KOPT-K1 (cell line): Measurements from ENCODE around the gene DCAF10.
"Not testable (repeated sequence)": the region's sequence is repeated elsewhere in the genome, so short reads cannot be mapped to it uniquely, and the experiment has no call there.

Experiments used
- H3K27ac ChIP-seq: fragments of 200-600 bp; sonication (generic); 2 replicates; pipeline ENCODE4 v1.5.1; 2016; ENCODE audit warnings: antibody characterized with exemption, mild to moderate bottlenecking, low read depth, low read length; ENCODE audit not compliant: poor library complexity, severe bottlenecking
- H3K36me3 ChIP-seq: fragments of 200-600 bp; sonication (generic); 2 replicates; pipeline ENCODE4 v1.5.1; 2017; ENCODE audit warnings: antibody characterized with exemption, mild to moderate bottlenecking, low read length, moderate library complexity; ENCODE audit not compliant: insufficient read depth
- H3K9me3 ChIP-seq: fragments of 200-600 bp; sonication (generic); 2 replicates; pipeline ENCODE4 v1.5.1; 2017; ENCODE audit warnings: antibody characterized with exemption, low read length, mild to moderate bottlenecking; ENCODE audit not compliant: insufficient read depth, poor library complexity, severe bottlenecking

DCAF10 gene

DNA sequence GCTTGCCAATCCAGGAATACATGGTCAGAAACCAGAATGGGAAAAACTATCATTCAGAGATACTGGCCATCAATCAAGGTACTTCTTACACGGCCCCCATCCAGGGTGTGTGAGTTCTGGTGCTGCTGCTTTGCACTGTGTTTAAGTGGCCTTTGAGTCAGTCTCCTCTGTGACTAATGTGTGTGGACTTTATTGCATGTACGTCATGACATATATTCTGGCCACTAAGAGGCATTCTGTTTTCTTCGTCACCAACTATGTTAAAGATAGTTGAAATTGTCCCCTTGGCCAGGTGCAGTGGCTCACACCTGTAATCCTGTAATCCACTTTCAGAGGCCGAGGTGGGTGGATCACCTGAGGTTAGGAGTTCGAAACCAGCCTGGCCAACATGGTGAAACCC, 24.3 kb upstream of the DCAF10 start:
- Histone ChIP-seq H3K27ac (no peak overlapping the region), H3K36me3 (peaks cover 98% of the 10 kb centered on the region), H3K9me3 (no peaks in the 10 kb centered on the region)

DNA sequence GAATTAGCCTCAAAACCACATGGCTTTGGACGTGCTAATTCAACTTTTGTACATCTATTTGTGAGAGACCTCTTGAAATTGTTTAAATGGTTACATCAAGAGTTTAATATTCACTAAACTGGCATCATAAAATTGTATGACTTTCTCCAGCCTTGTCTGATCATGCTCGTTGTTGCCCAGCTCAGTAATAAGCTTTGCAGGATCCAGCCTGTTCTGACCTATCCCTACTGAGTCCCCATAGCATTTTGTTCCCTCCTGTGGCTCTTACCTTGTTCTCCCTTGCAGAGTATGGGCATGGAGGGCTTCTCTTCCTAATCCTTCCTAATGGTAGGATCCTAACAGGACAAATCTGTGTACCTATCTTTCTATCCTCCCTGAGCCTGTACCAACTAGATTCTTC, 22.1 kb upstream of the DCAF10 start:
- H3K36me3 ChIP-seq, result peaks cover 99% of the 10 kb centered on the region
- H3K27ac ChIP-seq, result no peak overlapping the region

DNA sequence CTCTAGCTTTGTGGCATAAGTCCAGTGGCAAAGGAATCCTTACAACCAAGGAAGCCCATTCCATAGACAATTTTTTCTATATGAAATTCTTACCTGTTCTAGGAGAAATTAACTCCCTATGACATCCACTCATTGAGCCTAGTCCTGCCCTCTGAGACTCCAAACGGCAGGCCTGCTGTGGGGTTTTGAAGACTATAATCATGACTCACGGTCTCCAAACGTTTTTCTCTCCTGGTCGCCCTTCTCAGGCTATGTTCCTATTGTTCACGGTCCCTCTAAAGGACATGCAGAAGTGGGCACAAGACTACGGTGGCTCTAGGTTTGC, 16.3 kb upstream of the DCAF10 start:
- peaks cover 43% of the 10 kb centered on the region for H3K36me3 ChIP-seq
- H3K27ac ChIP-seq, result peak overlapping the region; percentile 75
- no peaks in the 10 kb centered on the region for H3K9me3 ChIP-seq

More for the DNA sequence above, 22.1 kb upstream of the DCAF10 start:
- no peaks in the 10 kb centered on the region for H3K9me3 ChIP-seq

DNA sequence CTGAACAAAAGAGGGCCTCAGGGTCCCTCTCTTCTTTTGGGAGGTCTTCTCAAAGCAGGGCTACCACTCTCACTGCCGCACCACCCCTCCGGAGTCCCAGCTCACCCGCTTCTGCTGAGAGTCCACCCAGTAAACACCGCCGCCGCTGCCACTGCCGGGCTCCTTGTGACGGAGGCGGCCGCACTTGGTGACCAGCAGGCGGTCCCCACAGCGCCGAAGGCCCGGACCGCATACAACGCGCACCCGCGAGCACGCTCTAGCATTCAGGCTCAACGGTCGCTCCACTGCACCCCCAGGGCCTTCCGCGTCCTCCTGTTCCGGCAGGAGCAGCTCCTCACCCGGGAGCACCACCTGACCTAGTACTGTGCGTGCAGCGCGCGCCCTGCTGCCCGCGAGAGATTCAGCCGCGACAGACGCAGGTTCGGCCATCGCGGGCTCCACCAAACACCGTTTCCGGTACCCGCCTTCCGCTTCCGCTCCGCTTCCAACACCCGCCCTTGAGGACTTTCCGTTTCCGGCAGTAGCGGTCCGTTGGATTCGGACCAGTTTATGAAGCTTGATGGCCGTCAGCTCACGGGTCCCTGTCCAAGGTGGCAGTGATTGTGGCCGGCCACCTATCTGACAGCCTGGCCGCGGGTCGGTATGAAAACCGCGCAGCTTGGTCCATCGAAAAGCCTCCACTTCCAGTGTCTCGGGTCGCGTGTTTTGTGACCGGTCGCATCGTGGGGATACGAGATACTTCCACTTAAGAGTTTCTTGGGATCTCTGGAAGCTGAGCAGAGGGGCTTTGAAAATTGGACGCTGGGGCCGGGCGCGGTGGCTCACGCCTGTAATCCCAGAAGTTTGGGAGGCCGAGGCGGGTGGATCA, 15.7 kb upstream of the DCAF10 start, which contains the start of gene EXOSC3:
Gene EXOSC3 (minus strand): TSS at position 449 of the 868 bp plus-strand sequence. CDS start 20 bp downstream, at position 429.
- Histone ChIP-seq H3K27ac (peak within 1 kb of the TSS; percentile 75), H3K9me3 (no peaks in the 10 kb centered on the region), H3K36me3 (peaks cover 37% of the 10 kb centered on the region)

DNA sequence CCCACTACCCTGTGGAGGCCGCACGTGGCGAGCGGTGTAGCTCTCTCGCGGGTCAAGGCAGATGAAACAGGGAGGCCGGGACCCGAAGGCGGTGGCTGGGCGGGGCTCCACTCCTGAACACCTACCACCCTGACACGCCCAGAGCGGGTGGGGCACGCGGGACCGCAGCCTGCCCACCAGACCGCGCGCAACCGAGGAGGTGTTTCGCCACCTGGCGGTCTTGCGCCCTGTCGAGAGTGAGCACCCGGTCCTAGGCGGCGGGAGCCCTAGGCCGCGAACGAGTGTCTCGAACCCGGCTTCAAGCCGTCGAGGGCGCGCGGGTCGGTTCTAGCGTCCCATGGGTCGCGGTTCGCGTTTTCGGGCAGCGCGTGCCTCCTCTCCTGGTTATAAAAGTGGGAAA, 13.5 kb upstream of the DCAF10 start:
- Histone ChIP-seq H3K36me3 (peaks cover 15% of the 10 kb centered on the region), H3K9me3 (no peaks in the 10 kb centered on the region), H3K27ac (no peak overlapping the region)

DNA sequence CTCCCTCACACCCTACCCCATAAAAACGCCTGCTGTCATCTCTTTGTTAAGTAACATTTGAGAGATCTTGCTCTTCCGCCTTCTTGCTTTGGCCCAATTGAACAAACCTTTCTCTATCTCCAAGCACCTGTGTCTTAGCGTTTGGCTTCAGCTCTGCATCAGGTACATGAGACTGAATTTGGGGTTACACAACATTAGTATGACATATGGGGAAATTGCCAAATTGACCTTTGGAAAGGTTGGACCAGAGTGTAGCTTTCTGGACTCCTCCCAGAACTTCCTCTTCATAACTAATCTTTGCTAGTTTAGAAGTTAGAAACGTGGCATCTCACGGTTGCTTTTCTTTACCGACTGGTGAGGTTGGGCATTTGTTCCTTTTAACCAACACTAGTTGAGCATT, 12.3 kb upstream of the DCAF10 start:
- peaks cover 2% of the 10 kb centered on the region for H3K36me3 ChIP-seq
- H3K9me3 ChIP-seq, result no peaks in the 10 kb centered on the region
- H3K27ac ChIP-seq, result no peak overlapping the region

DNA sequence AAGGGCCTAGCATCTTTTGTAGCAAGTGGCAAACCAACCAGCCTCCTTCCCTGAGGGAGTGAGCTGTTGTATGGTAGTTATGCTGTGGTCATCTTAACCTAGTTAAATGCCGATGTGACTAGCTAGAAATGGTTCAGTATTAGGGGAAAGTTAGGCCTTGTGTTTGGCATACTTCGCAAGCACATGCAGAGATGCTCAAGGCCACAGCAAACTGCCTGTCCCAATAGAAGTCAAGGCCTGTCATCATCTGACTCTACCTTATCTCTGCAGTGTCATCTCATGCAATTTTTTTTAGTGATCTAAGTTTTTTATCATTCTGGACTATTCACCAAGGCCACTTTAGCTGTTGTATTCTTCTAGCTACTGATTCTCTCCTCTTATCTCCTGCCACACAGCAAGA, 10.5 kb upstream of the DCAF10 start:
- H3K9me3 ChIP-seq, result no peaks in the 10 kb centered on the region
- no peak overlapping the region for H3K27ac ChIP-seq
- H3K36me3 ChIP-seq, result no peaks in the 10 kb centered on the region

DNA sequence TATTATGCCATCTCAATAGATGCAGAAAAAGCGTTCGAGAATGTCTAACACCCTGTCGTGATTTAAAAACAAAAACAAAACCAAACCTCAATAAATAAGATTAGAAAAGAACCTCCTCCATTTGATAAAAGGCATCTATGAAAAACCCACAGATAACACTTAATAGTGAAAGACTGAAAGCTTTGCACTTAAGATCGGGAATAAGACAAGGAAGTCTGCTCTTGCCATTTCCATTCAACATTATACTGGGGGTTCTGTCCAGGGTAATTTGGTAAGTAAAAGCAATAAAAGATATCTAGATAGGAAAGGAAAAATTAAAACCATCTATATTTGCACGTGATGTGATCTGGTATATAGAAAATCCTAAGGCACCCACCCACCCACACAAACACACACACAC, 8.5 kb upstream of the DCAF10 start:
- no peaks in the 10 kb centered on the region for H3K36me3 ChIP-seq
- H3K27ac ChIP-seq, result no peak overlapping the region
- H3K9me3 ChIP-seq, result no peaks in the 10 kb centered on the region

DNA sequence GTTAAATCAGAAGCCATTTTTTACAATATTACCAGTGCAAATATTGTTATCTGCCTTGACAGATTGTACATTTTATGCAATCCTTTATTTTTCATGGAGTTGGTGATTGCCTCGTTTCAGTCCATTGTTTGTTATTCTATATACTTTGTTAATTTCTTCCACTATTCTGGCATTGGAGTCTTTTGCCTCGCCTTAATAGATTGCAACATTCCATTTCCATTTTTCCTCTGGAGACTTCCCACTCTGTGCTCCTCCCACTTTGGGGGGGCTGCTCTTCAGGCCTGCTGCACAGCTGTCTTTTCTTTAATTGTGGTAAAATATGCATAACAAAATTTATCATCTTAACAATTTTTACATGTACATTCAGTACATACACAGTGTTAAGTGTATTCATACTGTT, 4.4 kb upstream of the DCAF10 start:
- H3K27ac ChIP-seq, result no peak overlapping the region
- no peaks in the 10 kb centered on the region for H3K36me3 ChIP-seq
- no peaks in the 10 kb centered on the region for H3K9me3 ChIP-seq

DNA sequence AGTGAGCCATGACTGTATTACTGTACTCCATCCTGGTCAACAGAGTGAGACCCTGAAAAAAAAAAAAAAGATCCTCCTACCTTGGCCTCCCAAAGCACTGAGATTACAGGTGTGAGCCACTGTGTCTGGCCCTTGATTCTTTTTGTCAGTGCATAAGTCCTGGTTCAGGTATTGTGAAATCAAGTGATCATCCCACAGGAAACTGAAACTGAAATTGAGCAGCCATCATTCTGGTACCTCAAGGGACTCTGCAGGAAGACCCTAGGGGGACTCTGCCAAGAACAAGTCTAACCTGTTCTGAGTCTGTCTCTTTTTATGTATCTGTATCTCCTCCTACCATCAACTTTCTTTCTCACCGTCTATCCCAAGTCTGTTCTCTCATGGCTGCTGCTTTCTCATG, 1.9 kb upstream of the DCAF10 start:
- no peaks in the 10 kb centered on the region for H3K36me3 ChIP-seq
- no peak overlapping the region for H3K27ac ChIP-seq
- H3K9me3 ChIP-seq, result no peaks in the 10 kb centered on the region

DNA sequence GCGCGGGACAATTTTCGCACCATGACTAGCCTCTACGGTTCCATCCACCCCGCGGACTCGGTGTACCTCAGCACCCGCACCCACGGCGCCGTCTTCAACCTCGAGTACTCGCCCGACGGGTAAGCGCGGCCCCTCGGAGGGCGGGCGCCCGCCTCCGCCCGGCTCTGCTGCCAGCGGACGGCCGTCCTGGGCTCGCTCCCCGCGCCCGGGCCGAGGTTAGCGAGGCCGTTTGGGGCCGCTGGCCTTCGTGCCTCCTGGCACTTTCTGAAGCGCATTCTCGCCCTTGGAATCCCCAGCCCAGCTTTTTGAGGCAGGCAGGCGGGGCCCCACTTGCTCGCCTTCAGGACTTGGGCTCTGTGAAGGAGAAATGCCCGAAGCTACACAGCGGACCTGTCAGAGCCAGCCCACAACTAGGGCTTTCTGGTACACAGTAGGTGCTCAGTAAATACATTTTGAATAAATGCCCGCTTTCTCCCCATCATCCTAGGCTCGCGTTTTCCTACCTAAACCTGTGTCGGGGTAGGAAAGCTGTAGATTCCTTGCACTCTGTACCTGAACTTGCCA, 772 bp downstream of the DCAF10 start:
- Histone ChIP-seq H3K36me3 (peaks cover 11% of the 10 kb centered on the region), H3K9me3 (no peaks in the 10 kb centered on the region), H3K27ac (peak overlapping the region; percentile 74)

DNA sequence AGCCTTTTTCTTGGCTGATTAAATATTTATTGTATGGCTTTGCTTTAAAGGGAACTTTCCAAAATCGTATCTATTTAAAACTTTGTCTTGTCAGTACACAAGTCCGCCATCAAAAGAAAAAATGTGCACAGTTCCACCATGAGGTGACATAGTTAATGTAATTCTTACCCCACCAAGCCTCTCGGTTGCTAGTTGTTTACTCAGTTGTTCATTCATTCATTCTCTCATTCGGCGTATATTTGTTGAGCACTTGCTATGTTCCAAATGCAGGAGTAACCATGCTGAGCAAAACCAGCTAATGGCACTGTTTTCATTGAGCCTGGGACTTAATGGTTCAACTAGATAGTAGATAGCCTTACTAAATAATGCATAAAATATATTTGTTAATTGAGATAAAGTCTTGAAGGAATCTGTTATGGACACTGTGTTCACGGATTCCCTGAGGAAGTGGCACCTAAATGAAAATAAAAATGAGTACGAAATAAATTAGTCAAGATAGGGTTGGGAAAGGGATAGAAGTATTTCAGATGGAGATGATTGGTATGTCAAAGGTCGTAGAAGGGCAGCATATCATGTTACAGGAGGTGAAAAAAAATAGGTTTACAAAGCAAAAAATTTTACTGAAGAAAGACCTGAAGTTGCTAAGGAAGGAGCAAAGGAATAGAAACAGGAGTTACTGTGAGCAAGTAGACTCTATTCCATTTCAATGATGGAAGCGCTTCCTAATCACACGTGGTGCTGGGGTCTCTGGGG, 1.5 kb downstream of the DCAF10 start:
- Histone ChIP-seq H3K27ac (peak overlapping the region; percentile 74), H3K9me3 (no peaks in the 10 kb centered on the region), H3K36me3 (peaks cover 13% of the 10 kb centered on the region)

DNA sequence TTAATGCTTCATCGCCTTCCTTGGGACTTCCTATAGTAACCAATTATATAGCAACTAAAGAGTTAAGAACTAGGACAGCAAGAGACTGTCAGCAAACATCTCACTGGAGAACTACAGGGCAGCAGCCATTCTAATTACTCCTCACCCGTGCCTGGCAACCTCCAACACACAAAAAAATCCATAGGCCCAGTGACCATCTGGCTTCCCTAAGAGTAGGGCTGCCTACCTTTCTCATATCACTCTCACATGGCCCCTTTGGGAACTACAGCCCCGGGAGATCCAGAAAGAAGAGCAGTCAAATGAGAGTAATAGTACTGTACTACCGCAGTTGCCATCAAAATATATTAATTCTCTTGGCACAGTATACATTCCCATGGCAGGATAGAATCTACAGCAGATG, 5.7 kb downstream of the DCAF10 start:
- no peak overlapping the region for H3K27ac ChIP-seq
- peaks cover 28% of the 10 kb centered on the region for H3K36me3 ChIP-seq
- H3K9me3 ChIP-seq, result no peaks in the 10 kb centered on the region

DNA sequence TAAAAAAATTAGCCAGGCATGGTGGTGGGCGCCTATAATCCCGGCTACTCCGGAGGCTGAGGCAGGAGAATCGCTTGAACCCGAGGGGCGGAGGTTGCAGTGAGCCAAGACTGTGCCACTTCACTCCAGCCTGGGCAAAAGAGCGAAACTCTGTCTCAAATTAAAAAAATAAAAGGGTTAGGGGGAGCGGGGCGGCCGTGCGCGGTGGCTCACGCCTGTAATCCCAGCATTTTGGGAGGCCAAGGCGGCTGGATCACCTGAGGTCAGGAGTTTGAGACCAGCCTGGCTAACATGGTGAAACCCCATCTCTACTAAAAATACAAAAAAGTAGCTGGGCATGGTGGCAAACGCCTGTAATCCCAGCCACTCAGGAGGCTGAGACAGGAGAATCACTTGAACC, 9.1 kb downstream of the DCAF10 start:
- not testable (repeated sequence) for H3K27ac ChIP-seq, H3K9me3 ChIP-seq
- H3K36me3 ChIP-seq, result peaks cover 24% of the 10 kb centered on the region

DNA sequence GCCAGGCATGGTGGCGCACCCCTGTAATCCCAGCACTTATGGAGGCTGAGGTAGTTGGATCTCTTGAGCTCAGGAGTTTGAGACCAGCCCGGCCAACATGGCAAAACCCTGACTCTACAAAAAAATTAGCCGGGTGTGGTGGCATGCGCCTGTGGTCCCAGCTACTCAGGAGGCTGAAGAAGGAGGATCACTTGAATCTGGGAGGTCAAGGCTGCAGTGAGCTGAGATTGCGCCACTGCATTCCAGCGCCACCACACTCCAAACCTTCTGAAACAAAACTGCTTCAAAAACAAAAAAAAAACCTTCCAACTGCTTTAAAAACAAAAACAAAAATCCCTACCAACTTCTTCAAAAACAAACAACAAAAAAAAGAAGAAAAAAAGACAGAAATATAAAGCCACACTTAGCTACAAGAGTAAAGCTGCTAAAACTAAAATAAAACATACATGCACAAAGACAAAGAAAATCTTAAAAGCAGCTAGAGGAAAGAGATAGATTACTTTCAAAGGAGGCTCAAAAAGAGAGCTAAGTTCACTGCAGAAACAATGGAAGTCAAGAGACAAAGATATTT, 11.4 kb downstream of the DCAF10 start:
- no peaks in the 10 kb centered on the region for H3K9me3 ChIP-seq

More for the DNA sequence above, 11.4 kb downstream of the DCAF10 start:
- peaks cover 18% of the 10 kb centered on the region for H3K36me3 ChIP-seq
- H3K27ac ChIP-seq, result no peak overlapping the region
